GM12875 (cell line): ENCODE data around the gene CCDC117.

Experiments used
- H3K4me3 ChIP-seq: one replicate; pipeline ENCODE4 v1.5.1; 2011; ENCODE audit warnings: low read depth, low read length, control low read depth
- TF ChIP-seq, protein P1 (sequence below): IDR thresholded peaks from 2 replicates; pipeline ENCODE4 v1.5.1; 2011; ENCODE audit warnings: low read depth, mild to moderate bottlenecking, control low read depth, inconsistent platforms, low read length, moderate library complexity, borderline replicate concordance; ENCODE audit not compliant: insufficient read depth

The CCDC117 gene

DNA sequence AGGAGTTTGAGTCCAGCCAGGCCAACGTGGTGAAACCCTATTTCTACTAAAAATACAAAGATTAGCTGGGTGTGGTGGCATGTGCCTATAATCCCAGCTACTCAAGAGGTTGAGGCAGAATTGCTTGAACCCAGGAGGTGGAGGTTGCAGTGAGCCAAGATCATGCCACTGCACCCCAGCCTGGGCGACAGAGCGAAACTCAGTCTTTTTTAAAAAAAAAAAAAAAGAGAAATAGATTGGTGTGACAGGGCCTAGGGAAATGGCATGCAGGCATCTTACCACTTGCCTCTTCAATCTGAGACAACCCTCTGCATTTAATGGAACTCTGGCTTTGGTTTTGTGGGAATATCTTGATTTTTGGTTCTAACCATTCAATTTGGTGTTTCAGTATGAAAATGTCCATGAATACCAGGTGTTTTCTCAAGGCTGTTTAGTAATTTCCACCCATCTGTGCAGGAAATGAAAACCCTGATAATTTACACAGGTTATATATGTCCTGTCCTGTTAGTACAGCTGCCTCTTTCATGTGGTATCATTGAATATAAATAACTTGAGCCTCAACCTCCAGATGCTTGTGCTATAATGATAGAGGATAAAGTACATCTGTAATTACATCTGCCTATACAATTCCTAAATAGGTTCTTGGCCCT, 19.5 kb downstream of the CCDC117 start:
- no peak overlapping the region for H3K4me3 ChIP-seq
- TF ChIP-seq, protein P1, sequence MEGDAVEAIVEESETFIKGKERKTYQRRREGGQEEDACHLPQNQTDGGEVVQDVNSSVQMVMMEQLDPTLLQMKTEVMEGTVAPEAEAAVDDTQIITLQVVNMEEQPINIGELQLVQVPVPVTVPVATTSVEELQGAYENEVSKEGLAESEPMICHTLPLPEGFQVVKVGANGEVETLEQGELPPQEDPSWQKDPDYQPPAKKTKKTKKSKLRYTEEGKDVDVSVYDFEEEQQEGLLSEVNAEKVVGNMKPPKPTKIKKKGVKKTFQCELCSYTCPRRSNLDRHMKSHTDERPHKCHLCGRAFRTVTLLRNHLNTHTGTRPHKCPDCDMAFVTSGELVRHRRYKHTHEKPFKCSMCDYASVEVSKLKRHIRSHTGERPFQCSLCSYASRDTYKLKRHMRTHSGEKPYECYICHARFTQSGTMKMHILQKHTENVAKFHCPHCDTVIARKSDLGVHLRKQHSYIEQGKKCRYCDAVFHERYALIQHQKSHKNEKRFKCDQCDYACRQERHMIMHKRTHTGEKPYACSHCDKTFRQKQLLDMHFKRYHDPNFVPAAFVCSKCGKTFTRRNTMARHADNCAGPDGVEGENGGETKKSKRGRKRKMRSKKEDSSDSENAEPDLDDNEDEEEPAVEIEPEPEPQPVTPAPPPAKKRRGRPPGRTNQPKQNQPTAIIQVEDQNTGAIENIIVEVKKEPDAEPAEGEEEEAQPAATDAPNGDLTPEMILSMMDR, result no peak

DNA sequence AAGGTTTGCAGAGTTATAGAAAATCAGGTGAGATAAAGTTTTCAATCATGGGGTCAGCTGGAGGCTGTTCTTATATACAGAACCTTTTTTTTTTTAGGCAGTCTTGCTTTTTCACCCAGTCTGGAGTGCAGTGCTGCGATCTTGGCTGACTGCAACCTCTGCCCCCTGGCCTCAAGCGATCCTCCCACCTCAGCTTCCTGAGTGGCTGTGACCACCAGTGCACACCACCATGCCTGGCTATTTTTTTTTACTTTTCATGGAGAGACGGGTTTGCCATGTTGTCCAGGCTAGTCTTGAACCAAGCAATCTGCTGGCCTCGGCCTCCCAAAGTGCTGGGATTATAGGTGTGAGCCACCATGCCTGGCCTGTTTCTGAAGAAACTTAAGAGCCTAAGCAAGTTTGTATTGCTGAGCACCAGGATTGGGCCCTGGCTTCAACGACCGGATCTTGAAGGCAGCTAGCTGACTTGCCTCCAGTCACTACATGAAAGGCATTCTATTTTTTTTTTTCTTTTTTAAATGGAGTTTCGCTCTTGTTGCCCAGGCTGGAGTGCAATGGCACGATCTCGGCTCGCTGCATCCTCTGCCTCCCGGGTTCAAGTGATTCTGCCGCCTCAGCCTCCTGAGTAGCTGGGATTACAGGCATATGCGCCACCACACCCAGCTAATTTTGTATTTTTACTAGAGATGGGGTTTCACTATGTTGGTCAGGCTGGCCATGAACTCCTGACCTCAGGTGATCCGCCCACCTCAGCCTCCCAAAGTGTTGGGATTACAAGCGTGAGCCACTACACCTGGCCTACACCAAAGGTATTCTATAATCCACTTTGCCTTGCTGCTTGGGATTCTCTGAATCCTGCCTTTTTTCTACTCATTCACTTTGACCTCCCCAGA, 20.2 kb downstream of the CCDC117 start:
- TF ChIP-seq, protein P1, result no peak
- H3K4me3 ChIP-seq, result no peak overlapping the region

DNA sequence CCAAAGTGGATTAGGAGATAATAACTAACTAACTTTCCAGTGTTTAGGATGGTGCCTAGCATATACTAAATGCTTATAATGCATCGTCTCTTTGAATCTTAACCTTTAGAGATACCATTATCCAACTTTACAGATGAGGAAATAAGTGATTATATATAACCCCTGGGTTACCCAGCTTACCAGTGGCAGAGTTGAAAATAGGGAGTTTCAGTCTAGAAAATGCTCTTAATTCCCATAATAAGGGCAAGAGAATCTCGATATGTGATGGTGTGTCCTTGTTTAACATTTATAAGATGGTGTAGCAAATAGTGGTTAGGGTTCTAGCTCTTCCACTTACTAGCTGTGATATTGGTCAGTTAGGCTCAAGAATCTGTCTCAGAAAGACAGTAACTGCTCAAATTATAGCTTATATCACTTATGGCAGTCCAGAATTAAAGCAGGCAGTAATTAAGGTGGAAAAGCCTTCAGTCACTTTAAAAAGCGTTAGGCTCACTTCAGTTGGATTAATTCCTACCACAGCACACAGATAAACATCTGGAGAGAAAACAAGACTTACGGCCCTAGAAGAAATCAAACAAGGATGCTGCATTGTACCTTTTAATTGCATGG, 21.6 kb downstream of the CCDC117 start:
- H3K4me3 ChIP-seq, result no peak overlapping the region
- TF ChIP-seq, protein P1, result no peak

DNA sequence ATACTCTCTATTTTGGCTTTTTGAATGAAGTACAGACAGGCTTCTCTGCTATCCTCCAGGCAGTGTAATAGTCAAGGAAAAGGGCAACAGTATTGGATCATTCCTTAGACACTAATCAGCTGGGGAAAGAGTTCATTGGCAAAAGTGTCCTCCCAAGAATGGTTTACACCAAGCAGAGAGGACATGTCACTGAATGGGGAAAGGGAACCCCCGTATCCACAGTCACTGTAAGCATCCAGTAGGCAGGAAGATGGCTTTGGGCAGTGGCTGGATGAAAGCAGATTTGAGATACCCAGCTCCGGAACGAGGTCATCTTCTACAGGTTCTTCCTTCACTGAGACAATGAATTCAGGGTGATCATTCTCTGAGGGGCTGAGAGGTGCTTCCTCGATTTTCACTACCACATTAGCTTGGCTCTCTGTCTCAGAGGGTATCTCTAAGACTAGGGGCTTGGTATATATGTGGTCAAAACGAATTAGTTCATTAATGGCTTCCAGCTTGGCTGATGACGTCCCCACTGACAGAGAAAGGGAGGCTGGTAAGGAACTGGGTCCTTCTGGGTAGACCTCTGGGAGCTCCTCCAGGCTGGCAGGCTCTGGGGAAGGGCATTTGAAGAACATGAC, 22.7 kb downstream of the CCDC117 start:
- H3K4me3 ChIP-seq, result no peak overlapping the region
- TF ChIP-seq, protein P1, result no peak

DNA sequence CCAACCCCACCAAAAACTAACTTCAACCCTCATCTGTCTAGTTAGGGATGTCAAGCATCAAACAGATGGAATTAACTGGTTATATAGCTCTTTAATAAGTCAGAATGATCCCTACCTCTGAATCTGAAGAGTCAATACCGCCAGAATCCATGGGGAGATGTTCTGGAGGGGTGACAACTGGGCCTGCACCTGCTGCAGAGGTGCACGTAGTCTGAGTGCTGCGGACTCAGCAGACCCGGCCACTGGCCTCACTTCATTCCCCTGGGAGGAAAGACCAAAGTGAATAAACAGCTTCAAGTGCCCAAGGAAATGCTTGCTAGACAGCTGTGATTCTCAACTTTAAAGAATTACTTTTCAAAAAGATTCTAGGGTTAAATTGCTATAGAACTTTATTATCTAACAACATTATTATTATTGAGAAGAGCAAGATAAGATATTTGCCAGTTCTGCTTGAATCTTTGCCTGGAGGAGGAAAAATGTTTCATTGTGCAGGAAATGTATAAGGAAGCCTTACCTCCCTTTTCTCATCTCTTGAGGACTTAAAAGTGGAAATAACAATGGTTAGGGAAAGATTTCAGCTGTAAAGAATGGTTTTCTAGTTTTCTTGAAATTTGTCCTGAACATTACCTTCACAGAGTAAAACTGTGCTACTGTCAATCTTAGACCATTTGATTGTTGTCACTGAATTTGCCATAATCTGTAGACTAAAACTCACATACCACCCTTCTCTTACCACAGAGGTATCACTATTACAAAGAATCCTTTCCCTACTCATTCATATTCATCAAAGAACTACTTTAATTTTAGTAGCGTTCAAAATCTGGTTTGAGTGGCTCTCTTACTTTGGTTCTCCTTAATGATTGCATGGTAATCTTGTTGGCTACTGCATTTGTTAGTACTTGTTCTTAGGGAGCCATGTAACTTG, 23.7 kb downstream of the CCDC117 start:
- H3K4me3 ChIP-seq, result no peak overlapping the region
- TF ChIP-seq, protein P1, result no peak
